ENCODE results near the gene PSMG4.
"Not testable (repeated sequence)": the region's sequence is repeated elsewhere in the genome, so short reads cannot be mapped to it uniquely, and the experiment has no call there.

PSMG4 gene

DNA sequence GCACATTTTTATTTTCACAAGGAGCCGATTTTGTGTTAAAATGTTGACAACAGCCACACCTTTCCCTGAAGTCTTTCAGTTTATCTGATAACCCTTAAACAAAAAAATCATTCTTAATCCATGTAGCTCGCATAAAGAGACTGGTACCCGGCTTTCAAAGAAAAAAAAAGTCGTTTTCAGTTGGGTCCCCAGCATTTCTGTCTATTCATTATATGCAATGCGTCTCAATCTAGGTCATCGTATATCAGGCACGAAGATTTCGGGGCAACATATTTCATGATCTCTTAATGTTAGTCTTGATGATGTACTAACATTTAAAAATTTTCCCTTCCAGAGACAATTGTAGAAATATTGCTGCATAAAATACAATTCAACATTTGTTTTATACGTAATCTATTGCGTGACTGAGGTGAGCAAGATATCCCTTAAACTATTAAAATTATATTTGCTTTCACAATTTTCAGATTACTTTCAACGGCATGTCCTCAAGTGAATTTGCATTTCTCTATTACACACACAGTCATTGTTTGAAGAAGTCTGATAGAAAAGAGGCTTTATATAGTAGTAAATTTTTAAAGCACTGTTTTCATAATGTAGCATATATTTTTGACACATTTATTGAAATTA lies 28.4 kb upstream of the PSMG4 start:
- DNase-seq (ENCODE audit: extremely low read depth in 1 of 2, low read depth in 1 of 2) = no peak

DNA sequence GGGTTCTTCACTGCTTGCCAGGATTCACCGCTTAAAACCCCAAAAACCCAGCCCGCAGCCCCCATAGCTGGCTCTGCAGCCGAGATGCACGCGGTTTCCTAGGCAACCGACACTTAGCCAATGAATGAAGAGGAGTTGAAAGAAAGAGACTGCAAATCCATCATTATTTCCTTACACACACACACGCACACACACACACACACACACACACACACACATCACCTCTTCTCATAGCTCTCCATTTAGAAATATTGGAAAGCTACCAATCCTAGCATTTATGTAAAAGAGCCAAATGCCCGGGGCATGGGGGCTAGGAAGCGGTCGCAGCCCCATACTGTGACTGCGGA lies 27.9 kb upstream of the PSMG4 start:
- DNase-seq (ENCODE audit: extremely low read depth in 1 of 2, low read depth in 1 of 2) = no peak

DNA sequence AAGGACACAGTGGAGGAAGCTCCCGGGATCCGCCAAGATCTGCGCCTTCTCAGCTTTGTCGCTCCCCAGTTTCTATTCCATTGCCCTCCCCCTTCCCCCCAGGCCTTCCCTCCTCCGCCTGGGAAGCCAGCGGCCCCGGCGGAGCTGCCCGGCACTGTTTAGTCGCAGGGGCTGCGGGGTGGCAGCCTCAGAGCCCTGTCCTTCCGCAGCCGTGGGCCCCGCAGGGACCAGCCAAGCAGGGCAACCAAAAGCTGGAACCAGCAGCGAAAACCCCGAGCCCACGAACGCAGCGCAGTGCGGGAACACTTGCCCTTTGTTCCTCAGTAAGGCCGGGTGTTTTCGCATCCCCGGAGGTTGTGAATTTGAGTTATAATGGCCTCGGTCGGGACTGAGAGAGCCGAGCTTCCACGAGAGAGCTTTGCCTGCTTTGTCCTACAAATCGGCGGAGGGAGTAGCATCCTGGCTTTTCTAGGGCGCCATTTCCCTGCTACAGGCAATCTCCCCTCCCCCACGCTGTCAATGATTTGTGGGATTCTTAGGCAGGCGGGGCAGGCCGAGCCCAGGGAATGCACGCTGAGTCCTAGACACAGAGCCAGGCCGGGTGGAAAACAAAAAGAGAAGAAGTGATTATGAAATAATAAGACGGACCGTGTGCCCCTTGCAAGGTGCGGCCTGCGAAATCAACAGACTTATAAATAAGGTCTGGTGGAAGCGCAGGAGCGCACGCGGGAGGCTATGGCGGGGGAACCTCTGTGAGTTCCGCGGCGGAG lies 27.3 kb upstream of the PSMG4 start:
- DNase-seq (ENCODE audit: extremely low read depth in 1 of 2, low read depth in 1 of 2) = no peak

DNA sequence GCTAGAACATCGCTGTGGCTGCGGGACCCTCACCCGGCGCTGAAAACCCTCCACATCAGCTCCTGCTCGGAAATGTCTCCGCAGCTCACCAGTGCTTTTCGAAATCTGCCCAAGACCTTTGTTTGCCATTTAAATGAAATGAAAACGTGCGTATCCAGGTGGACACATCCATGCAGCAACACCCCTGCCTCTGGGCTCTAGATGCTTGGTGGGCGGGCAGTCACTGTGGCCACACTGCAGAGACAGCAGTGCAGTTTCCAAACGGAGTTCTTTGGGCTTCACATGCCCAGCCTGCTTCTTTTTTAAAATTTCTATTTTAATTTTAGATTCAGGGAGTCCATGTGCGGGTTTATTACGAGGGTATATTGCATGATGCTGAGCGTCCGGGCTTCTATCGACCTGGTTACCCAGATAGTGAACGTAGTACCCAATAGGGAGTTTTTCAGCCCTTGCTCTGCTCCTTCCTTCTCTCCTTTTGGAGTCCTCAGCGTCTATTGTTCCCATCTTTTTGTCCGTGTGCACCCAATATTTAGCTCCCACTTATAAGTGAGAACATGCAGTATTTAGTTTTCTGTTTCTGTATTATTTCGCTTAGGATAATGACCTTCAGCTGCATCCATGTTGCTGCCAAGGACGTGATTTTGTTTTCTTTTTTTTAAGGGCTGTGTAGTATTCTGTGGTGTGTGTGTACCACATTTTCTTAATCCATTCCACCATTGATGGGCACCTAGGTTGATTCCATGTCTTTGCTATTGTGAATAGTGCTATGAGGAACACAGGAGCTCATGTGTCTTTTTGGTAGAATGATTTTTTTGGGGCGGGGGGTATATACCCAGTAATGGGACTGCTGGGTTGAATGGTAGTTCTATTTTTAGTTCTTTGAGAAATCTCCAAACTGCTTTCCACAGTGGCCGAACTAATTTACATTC lies 26.5 kb upstream of the PSMG4 start:
- DNase-seq (ENCODE audit: extremely low read depth in 1 of 2, low read depth in 1 of 2) = no peak

DNA sequence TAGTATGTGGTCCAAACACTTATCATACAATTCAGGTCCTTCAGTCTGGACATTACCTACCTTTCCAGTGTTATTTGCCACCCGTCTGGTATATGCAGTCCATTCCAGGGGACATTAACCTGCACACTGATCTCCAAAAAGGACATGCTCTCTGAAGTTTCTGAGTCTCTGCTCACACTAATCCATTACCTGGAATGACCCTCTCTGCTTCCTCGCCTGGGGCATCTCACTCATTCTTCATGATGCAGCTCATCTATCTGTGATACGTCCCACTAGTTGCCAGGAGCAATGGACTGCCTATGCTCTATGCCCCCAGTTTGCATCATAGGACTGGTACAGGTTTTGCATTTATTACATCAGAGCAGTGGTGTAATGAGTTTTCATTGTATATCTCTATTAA lies 25.4 kb upstream of the PSMG4 start:
- DNase-seq (ENCODE audit: extremely low read depth in 1 of 2, low read depth in 1 of 2) = no peak

DNA sequence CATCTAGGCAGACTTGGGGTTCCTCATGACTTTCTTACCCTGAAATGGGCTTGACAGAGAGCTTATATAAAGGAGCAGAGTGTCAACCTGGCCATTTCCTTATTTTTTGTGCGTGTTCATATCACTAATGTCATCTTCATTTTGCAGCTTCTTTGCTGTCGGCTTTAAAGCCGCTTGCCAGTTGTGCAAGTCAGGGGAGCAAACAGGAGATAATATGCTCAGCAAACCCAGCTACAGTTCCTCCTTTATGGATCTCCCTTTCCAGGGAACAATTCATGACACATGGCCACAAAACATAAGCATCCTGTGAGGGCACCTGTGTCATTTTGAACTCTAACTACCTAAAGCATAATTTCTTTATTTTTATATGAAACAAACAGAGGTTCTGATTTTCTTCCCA lies 24.8 kb upstream of the PSMG4 start:
- DNase-seq (ENCODE audit: extremely low read depth in 1 of 2, low read depth in 1 of 2) = no peak

DNA sequence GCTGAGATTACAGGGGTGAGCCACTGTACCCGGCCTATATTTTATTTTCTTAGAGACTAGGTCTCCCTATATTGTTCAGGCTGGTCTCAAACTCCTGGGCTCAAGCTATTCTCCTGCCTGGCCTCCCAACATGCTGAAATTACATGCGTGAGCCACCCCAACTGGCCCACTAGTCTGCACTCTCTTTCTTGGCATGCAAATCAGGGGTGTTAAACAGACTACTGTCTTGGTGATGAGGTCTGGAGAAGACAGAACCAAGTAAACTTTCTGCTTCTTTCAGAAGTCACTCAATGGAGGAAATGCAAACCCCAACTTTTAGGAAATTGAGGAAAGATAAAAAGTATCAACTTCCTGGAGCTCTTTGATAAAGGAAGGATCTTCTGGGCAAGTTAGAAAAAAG lies 23.3 kb upstream of the PSMG4 start:
- no peak for DNase-seq (ENCODE audit: extremely low read depth in 1 of 2, low read depth in 1 of 2)

DNA sequence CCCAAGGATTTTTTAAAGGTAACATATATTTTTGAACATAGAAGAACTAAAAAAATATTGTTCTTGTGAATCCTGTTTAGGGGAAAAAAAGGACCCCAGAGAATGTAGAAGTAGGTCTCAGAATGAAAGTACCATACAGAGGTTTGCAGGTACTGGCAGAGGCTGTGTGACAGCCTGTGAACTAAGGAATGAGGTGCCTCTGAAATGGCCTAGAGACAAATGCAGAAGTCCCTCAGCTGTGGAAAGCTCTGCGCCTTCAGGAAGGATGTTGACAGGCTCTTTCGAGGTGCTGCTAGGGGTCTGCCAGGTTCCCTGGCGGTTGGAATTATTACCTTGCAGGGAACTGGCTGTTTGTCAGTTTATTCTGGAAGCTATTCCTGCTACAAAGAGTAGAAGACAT lies 22.7 kb upstream of the PSMG4 start:
- no peak for DNase-seq (ENCODE audit: extremely low read depth in 1 of 2, low read depth in 1 of 2)

DNA sequence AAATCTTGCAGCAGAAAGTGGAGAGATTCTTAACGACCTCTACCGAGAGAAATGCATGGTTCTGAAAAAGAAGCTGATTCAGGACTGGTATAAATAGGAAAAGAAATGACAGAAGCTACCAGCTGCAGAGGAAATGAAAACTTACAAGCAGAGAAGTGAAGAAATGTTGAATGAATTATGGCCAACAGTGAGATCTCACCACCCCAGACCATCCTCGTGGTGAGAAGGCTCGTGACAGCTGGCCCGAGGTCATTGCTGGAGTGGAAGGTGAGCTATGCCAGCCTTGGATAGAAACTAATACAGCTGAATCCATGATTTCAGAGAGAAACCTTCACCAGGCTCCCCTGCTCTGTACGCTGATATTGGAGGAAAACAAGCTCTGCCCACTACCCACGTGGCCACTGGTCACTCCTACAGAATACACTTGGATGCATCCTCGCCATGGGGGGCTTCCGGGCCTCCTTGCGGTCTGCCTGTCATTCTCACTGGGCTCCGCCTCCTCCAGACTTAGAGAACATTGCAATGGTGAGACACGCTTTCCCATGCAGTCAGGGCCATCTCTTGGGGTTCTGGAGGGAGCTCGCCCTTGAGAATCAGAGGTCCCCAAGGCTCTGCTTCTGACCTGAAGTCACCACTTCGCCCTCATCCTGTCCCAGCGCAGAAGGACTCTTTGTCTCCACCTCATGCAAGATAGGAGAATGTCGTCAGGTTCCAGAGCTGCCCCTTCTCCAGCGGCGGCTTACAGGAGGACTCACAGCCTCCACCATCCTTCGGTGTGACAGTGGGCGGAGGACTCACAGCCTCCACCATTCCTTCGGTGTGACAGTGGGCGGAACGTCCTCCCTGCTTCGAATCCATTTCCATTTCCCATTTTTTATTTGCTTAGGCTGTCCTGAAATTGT lies 20.7 kb upstream of the PSMG4 start:
- no peak for DNase-seq (ENCODE audit: extremely low read depth in 1 of 2, low read depth in 1 of 2)

DNA sequence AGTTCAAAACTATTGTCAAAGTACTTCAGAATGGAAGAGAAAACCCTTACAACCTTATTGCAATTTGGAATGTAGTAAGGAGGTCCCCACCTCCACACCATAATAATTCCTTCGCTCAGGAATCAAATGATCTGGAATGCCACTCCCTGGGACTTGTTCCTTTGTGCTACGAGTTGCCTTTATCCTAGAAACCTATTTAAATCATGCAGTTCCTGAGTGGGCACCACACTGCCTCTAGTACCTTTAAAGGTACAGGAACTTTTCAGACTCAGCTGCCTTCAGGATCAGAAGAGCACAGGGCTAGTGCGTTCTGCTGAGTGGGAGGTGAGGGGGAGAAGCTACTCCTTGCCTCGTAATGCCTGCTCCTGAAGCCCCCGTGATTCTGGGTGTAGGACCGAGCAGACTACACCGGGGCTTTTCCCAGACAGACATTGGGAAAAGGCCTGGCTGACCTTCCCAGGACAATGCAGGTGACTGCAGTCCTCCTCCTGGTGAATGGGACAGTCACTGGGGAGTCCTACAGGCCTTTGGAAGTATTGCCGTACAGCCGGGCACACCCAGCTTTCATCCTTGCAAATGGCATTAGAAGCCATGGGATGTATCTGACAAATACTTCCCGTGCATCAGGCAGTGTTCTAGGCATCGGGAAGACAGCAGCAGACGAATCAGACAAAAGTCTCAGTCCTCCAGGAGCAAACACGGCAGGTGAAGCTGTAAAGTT lies 19.5 kb upstream of the PSMG4 start:
- DNase-seq (ENCODE audit: extremely low read depth in 1 of 2, low read depth in 1 of 2) = no peak

DNA sequence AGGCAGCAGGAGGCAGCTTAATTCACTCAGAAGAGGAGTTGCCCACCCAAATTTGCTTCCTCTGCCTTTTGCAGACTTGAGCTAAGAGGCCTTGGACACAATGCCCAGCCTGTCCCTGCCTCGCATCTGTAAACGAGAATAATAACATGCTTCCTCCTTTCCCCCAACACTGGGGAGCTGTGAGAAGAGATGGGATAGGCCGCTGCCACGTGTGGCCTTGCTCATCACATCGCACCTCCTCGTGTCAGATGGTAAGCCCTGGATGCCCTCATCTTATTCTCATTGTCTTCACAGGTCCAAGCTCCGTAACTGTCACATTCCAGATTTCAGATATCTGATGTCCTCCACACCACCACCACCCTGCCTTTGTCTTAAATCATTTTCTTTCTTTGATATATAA lies 18.2 kb upstream of the PSMG4 start:
- DNase-seq (ENCODE audit: extremely low read depth in 1 of 2, low read depth in 1 of 2) = no peak

DNA sequence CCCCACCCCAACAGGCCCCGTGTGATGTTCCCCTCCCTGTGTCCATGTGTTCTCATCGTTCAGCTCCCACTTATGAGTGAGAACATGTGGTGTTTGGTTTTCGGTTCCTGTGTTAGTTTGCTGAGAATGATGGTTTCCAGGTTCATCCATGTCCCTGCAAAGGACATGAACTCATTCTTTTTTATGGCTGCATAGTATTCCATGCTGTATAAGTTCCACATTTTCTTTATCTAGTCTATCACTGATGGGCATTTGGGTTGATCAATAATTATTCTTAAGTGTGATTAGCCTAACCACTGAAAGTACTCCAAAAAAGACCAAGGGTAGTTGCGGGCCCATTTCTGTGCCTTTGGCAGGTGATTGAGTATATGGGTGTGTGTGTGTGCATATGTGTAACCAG lies 17.0 kb upstream of the PSMG4 start:
- not testable (repeated sequence) for DNase-seq (ENCODE audit: extremely low read depth in 1 of 2, low read depth in 1 of 2)

DNA sequence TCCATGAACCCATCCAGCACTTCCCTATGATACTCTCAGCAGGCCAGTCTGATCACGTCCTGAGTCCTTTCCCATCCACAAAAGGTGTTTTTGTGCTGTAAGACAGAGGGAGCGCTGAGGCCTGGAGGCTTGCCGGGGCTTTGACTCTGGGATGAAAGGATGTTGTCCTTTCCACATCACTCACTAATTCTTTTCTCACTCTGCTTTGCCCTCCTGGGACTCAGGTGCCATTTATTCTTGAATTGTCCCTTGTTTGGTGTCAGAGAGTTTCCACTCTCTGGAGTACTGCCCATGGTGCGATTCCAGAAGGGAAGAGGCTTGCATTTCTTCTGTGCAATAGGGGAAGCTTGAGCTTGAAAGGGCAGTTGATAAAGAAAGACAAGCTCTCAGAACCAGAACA lies 16.0 kb upstream of the PSMG4 start:
- no peak for DNase-seq (ENCODE audit: extremely low read depth in 1 of 2, low read depth in 1 of 2)

DNA sequence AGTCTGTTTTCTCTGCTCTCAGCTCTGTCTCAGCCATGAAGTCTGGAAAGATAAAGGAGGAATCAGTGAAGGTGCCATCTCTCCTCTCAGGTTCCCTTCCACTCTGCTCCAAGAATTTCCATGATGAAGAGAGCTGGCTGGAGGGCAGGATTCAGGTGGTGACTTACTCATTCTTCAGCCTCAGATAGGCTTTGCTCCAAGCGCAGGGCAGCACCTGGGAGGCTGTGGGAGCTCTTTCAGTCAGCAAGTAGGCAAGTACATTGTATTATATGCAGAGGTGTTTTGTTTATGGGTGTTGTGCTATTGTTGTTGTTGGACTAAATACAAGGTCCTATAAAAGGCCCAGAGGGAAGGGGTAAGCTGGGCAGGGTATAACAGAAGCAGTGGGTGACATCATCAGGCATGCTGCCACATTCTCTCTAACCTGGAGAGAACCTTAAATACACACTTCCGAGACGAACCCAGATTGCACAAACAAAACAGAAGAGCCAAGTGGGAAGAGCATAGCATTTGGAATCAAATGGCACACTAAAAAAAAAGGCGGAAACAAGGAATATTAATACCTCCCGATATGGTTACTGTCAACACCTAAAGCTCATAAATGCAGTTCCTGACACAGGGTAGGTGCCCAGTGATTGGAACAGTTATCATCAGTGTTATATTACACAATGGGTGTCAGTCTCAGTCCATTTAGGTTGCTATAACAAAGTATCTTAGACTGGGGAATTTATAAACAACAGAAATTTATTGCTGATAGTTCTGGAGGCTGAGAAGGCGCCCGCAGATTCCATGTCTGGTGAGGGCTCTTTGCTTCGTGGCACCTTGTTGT lies 14.5 kb upstream of the PSMG4 start:
- no peak for DNase-seq (ENCODE audit: extremely low read depth in 1 of 2, low read depth in 1 of 2)

DNA sequence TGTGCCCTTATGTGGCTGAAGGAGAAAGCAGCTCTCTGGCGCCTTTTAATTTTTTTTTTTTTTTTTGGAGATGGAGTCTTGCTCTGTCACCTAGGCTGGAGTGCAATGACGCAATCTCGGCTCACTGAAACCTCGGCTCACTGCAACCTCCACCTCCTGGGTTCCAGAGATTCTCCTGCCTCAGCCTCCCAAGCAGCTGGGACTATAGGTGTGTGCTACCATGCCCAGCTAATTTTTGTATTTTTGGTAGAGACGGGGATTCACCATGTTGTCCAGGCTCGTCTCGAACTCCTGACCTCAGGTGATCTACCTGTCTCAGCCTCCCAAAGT lies 13.9 kb upstream of the PSMG4 start:
- DNase-seq (ENCODE audit: extremely low read depth in 1 of 2, low read depth in 1 of 2) = not testable (repeated sequence)

DNA sequence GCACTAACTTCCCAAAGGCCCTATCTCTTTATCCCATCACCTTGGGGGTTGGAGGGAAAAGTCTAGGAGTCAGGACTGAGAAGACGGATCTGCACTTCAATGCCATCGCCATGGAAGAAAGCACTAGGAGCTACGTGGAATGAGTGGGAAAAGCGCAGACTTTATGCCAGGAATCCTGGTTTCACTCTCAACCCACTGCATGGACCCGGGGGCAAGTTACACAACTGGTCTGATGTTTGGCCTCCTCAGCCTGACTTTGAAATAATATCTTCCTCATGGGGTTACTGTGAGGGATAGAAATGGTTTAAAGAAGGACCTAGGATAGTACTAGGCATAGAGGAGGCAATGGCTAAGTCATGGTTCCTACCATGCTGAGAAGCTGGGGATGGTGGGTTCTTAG lies 13.5 kb upstream of the PSMG4 start:
- no peak for DNase-seq (ENCODE audit: extremely low read depth in 1 of 2, low read depth in 1 of 2)

DNA sequence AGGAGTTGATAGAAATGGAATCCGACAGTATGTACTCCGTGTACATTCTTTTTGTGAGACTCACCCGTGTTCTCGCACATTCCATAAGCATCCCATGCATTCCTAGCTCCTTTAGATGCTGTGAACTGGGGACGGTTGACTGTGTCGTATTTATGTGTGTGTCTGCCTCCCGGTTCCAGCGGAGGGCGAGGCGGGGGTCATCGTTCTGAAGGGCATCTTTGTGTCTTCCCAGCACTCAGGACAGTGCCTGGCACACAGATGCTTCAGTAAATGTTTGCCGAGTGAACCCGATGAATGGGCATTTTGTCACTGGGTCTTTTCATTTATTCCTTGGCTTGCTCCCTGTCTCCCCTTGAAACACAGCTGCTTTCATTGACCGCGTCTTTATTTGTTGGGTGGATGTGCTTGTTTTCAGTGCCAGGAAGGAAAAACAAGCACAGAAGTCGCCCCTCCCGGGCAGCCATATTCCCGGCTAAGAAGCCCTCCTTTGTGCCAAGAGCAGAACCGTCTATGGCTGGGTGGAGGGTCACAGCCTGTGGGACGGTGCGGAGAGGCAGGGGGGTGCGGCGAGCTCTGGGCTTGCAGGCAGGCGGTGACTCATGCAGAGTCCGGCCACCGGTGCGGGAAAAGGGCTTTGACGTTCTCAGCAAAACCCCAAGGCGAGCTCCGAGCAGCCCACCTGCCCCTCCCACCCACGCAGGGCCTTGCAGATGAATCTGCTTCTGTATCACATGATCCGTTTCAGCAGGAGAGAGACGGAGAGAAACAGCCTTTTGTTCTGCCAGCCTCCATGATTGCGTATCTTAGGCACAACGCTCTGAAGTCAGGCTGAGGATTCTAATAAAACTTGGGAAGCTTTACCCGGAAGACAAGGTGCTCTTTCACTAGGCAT lies 11.2 kb upstream of the PSMG4 start:
- no peak for DNase-seq (ENCODE audit: extremely low read depth in 1 of 2, low read depth in 1 of 2)

DNA sequence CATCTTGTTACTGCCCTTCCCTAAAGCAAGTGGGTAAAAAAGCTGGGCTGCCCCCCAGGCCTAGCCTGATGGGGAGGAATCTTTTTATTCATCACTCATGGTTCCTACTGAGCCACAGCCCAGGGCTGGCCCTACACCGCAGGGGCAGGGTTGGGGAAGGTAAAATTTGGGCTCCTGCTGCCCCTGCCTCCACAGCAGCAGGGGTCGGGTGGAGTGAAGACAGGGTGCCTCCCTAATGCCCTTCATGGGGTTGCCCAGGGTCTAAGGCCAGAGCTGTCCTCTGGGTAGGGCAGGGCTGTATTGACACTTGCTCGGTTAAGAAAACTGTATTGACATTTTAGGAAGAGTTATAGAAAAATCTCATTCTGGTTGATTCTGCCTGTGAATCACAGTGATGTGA lies 8.9 kb upstream of the PSMG4 start:
- no peak for DNase-seq (ENCODE audit: extremely low read depth in 1 of 2, low read depth in 1 of 2)
